Measurements from ENCODE around the gene C2orf68. TPM values are rescaled to one million over a fixed set of nuclear protein-coding genes. Genes with fewer than 3 reads are reported as not detected.
"Not testable (repeated sequence)": the region's sequence is repeated elsewhere in the genome, so short reads cannot be mapped to it uniquely, and the experiment has no call there.

Gene C2orf68
- total RNA-seq = 10 to 100 TPM; 25.0 to 39.0 (median 33.7) TPM
- polyA plus RNA-seq = 10 to 100 TPM; 14.2 to 47.0 TPM
- long read RNA-seq, donor 1, transcript C2orf68-201 (4 exons, 2,837 nt) = major isoform, 8 of 22 reads
- long read RNA-seq, donor 1, partial matches to known transcripts = 0 of 22 reads
- long read RNA-seq, donor 1, other reads (novel, unspliced or antisense) = 12 of 22 reads
- long read RNA-seq, donor 2, transcript C2orf68-201 (4 exons, 2,837 nt) = major isoform, 7 of 24 reads
- long read RNA-seq, donor 2, partial matches to known transcripts = 0 of 24 reads
- long read RNA-seq, donor 2, other reads (novel, unspliced or antisense) = 11 of 24 reads
- long read RNA-seq, donor 3, transcript C2orf68-201 (4 exons, 2,837 nt) = major isoform, 11 of 35 reads
- long read RNA-seq, donor 3, partial matches to known transcripts = 0 of 35 reads
- long read RNA-seq, donor 3, other reads (novel, unspliced or antisense) = 22 of 35 reads

GRCh38 chr2:85611705-85612587, at the start of gene C2orf68:
Gene C2orf68, minus strand, starts transcription at chr2:85612066. Its CDS starts 82 bp downstream, at chr2:85611984.
- DNase-seq = peak; percentile 93
- H3K4me1 ChIP-seq = peaks cover 5 to 63% (median 33%) of the 10 kb centered on the region in 9 donors

GRCh38 chr2:85661139-85661858, 49.4 kb upstream of the C2orf68 start:
- 64% methylated on average over 14 of the region's 14 CpGs for WGBS, 2 donors
- Histone ChIP-seq H3K27ac (peak overlapping the region; percentile 65 to 87 (median 78)), H3K4me3 (no peak overlapping the region), H3K9me3 (no peaks in the 10 kb centered on the region), H3K4me1 (peaks cover 5 to 43% (median 26%) of the 10 kb centered on the region in 9 donors), H3K27me3 (no peaks in the 10 kb centered on the region), H3K36me3 (peaks cover 0 to 21% (median 0%) of the 10 kb centered on the region in 9 donors)
- DNase-seq = peak; percentile 38 to 40
- TF ChIP-seq CTCF (IDR thresholded peaks at IDR 0.05) = no peak
- intact Hi-C loops (cut with DNase I) = no loop called here
- ATAC-seq = peak; percentile 35 to 78 (median 66)

More at GRCh38 chr2:85611705-85612587, at the start of gene C2orf68:
- Histone ChIP-seq H3K27ac (peak within 1 kb of the TSS; percentile 57 to 94 (median 90)), H3K27me3 (no peaks in the 10 kb centered on the region), H3K36me3 (peaks cover 0 to 32% (median 0%) of the 10 kb centered on the region in 9 donors), H3K4me3 (peak within 1 kb of the TSS; percentile 69 to 98 (median 88)), H3K9me3 (no peaks in the 10 kb centered on the region)
- ATAC-seq = peak; percentile 86 to 88 (median 88)
- peak in 1 of 9 donors; percentile 11 for TF ChIP-seq CTCF (IDR thresholded peaks at IDR 0.05)
- WGBS, 2 donors = 6 to 9% methylated on average over 73 of the region's 73 CpGs
- intact Hi-C loops (cut with DNase I) = loop anchor here in 2 of 10 donors (5.0 to 10.0 kb wide), 2 partner anchors 47 to 50 kb away; partner anchors contain the start of gene GGCX (in 2 of the 2)

- intact Hi-C loops (cut with DNase I) = no loop called here
- Histone ChIP-seq H3K27me3 (no peaks in the 10 kb centered on the region), H3K27ac (peak overlapping the region; percentile 50 to 87 (median 74)), H3K9me3 (no peaks in the 10 kb centered on the region), H3K4me1 (peaks cover 5 to 45% (median 29%) of the 10 kb centered on the region in 9 donors), H3K4me3 (no peak overlapping the region), H3K36me3 (peaks cover 0 to 25% (median 0%) of the 10 kb centered on the region in 9 donors)
- 73 to 74% methylated on average over 7 of the region's 7 CpGs for WGBS, 2 donors
- DNase-seq (no peak), ATAC-seq (peak in 1 of 8 donors; percentile 7)
- no peak for TF ChIP-seq CTCF (IDR thresholded peaks at IDR 0.05)
These were observed 48.9 kb upstream of the C2orf68 start for GRCh38 chr2:85660725-85661124.

GRCh38 chr2:85660301-85660700, 48.4 kb upstream of the C2orf68 start:
- DNase-seq = not testable (repeated sequence)

More at GRCh38 chr2:85660301-85660700, 48.4 kb upstream of the C2orf68 start:
- peak overlapping the region in 7 of 10 donors; percentile 59 to 87 (median 80) for H3K27ac ChIP-seq
- peaks cover 5 to 45% (median 29%) of the 10 kb centered on the region in 9 donors for H3K4me1 ChIP-seq
- H3K4me3 ChIP-seq; intact Hi-C loops (cut with DNase I); H3K9me3 ChIP-seq; H3K27me3 ChIP-seq; ATAC-seq: not testable (repeated sequence)
- 96 to 97% methylated on average over 11 of the region's 11 CpGs for WGBS, 2 donors
- H3K36me3 ChIP-seq = peaks cover 0 to 25% (median 0%) of the 10 kb centered on the region in 9 donors
